ENCODE data around the gene SORCS2.

Gene SORCS2

GRCh38 chr4:7302781-7303404 lies 110.6 kb downstream of the SORCS2 start (continued):
- no peak for TF ChIP-seq AEBP2 (tag by site-specific recombination; IDR thresholded peaks at IDR 0.05; ENCODE audit: borderline replicate concordance)
- no peak for TF ChIP-seq GLIS2 (tag by site-specific recombination; IDR thresholded peaks at IDR 0.05)
- no peak for TF ChIP-seq ZNF133 (tag by site-specific recombination; IDR thresholded peaks at IDR 0.05)
- TF ChIP-seq SCRT2 (tag by site-specific recombination; IDR thresholded peaks at IDR 0.05), result no peak
- no peak for TF ChIP-seq ZNF112 (tag by site-specific recombination; IDR thresholded peaks at IDR 0.05)
- no peak for TF ChIP-seq KLF9 (tag by site-specific recombination; IDR thresholded peaks at IDR 0.05; ENCODE audit: low read depth)
- TF ChIP-seq PRDM6 (tag by site-specific recombination; IDR thresholded peaks at IDR 0.05), result no peak
- TF ChIP-seq ZNF19 (tag by site-specific recombination; IDR thresholded peaks at IDR 0.05; ENCODE audit: low read depth), result no peak

- Histone ChIP-seq H3K4me3 (ENCODE audit: low read depth, low read length) (no peak overlapping the region), H3K9me3 (ENCODE audit: control insufficient read depth, insufficient read depth, low read depth, low read length) (no peaks in the 10 kb centered on the region), H3K36me3 (ENCODE audit: control insufficient read depth in 2 of 2, insufficient read depth in 1 of 2, low read length in 2 of 2) (no peaks in the 10 kb centered on the region), H3K27ac (ENCODE audit: extremely low read depth, low read depth, low read length) (no peak overlapping the region), H3K4me1 (ENCODE audit: control insufficient read depth, insufficient read depth, low read length) (no peaks in the 10 kb centered on the region)
- ChIA-PET POLR2A (no interaction called here), CTCF (no interaction called here)
- TF ChIP-seq ZNF521 (tag by site-specific recombination; IDR thresholded peaks at IDR 0.05), result no peak
- no peak for TF ChIP-seq ZNF148 (tag by site-specific recombination; IDR thresholded peaks at IDR 0.05; ENCODE audit: borderline replicate concordance)
- TF ChIP-seq KLF7 (tag by site-specific recombination; IDR thresholded peaks at IDR 0.05; ENCODE audit: borderline replicate concordance), result no peak
- TF ChIP-seq ZNF184 (tag by site-specific recombination; IDR thresholded peaks at IDR 0.05), result no peak
- no peak for TF ChIP-seq PRDM6 (tag by site-specific recombination; IDR thresholded peaks at IDR 0.05)
- no peak for TF ChIP-seq KLF8 (tag by site-specific recombination; IDR thresholded peaks at IDR 0.05)
- TF ChIP-seq BCL11B (tag by site-specific recombination; IDR thresholded peaks at IDR 0.05; ENCODE audit: low read depth), result no peak
- no peak for TF ChIP-seq ZNF121 (tag by site-specific recombination; IDR thresholded peaks at IDR 0.05)
- TF ChIP-seq ZNF423 (tag by site-specific recombination; IDR thresholded peaks at IDR 0.05), result no peak
- TF ChIP-seq RBAK (tag by site-specific recombination; IDR thresholded peaks at IDR 0.05), result no peak
- no peak for TF ChIP-seq ZNF416 (tag by site-specific recombination; IDR thresholded peaks at IDR 0.05)
Measured at GRCh38 chr4:7303561-7303960, 111.2 kb downstream of the SORCS2 start.

Measured in HEK293 (cell line).